Measurements from ENCODE around the gene SND1.

SND1 gene

DNA sequence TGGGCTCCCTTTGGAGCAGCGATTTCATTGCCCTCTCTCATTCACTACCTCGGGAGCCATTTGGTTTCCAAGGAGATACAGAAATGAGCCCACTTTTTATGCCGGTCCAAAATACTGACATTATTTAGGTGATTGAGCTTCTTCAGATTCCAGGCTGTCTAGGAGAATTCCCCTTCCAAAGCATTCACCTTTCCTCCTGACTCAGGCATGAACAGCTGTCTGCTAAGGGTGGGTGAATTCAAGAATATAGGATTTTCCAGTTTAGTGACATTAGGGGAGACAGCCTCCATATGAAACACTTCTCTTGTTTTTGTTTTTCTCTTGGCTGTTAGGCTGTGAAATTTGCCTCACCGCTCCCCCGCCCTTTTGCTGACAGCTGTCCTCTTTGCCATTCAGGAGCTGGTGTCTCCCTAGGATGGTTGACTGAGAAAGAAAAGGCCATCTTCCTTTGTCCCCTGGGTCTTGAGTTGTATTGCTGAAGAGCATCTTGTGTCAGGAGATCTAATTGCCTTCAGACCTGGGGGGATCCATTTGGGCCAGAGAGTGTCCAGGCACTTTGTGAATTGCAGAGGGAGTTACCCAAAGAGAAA is 322.5 kb downstream of the SND1 start:
- no peak for DNase-seq

DNA sequence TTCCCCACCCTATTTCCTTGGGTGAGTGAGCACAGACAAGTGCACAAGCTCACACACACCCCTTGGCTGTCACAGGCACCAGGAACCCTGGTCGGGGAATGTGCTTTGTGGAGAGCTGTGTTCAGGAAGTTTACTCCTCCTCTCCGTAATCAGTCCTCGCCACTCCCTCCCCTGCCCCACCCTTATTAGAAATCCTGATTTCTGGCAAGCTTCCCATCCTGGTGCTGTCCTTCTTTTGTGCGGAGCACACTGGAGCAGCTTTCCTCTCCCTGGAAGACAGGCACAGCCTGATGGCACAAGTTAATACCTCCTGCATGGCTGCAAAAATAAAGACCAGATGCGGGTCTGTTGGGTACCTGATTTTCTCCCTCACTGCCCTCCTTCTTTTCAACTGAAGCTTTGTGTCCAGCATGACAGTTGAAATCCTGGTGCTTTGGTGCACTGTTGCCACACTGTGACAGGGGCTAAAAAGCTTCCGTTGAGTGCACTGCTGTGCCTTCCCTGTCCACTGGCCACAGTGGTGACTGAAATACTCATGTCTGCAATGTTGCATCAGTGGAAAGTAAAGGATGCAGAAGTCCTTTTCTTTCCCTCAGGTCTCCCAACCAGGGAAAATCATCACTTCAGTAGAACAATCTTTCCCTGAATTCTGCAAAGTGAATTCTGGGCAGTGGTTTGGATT is 324.2 kb downstream of the SND1 start:
- DNase-seq: no peak

DNA sequence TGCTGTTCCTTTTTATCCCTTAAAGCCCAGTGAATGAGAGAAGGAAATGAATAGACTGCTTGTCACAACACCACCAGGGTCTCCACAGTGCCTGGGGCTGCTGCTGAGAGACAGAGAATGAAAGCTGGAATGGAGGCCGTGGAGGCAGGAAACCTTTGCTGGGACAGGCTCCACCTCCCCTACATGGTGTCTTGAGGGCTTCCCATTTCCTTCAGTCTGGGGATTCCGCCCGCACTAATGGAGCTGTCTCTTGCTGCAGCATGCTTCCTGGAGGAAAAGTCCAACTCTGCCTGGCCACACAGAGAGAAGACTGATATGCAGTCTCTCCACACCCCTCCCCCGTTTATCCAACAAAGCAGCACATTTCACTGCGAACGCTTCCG is 324.7 kb downstream of the SND1 start:
- DNase-seq: no peak

DNA sequence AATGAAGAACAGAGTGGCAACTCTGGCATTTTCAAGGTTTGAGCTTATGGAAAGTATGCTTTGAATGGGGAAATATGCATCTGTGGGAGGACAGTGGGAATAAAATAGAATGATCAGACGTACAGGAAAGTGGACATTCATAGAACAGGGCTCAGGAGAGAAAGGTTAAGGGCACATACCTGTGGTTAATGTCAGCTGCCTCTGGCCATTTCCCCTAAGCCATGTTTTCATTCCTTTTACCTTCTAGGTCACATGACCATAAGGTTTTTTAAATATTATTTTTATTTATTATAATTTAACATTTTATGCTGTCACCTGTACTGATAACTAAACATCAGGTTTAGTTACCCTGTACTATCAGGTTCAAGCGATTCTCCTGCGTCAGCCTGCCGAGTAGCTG is 326.4 kb downstream of the SND1 start:
- DNase-seq: no peak

DNA sequence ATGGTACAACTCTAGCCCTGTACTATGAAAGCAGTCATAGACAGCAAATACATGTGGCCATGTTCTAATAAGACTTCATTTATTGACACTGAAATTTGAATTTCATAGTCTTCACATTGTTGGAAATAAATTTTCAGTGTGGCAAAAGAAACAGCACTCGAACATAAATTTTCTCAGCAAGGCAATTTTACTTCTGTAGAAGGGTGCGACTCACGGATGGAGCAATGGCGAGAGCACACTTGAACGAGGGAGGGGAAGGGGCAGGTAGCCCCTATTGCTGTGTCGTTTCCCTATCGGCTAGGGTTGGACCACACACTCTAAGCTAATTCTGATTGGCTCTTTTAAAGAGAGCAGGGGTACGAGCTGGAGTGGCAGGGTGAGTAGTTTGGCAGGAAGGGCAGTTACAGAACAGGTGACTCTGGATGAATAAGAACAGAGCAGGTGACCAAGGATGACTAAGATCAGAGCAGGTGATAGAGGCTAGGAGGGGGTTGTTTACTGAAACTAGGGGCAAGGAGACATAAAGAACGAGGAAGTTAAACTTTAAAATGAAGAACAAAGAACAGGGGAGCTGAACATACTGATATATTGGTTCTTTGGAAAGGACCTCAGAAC is 327.2 kb downstream of the SND1 start:
- DNase-seq: no peak

DNA sequence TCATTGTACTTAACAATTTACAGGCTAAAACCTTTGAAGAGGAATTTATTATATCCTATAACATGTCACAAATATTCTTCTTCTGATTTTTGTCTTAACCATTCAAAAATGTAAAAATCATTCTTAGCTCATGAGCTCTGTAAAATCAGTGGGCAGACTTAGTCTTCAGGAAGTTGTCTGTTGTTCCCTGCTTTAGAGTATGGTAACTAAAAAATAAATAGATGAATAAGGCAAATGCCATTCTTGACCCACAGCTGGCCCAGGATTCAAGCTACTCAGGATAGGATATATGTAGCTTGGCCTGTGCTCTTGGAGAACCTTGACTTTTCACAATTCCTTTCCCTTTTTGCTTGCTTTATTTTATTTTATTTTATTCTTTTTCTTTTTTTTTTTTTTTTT is 327.7 kb downstream of the SND1 start:
- DNase-seq: no peak

DNA sequence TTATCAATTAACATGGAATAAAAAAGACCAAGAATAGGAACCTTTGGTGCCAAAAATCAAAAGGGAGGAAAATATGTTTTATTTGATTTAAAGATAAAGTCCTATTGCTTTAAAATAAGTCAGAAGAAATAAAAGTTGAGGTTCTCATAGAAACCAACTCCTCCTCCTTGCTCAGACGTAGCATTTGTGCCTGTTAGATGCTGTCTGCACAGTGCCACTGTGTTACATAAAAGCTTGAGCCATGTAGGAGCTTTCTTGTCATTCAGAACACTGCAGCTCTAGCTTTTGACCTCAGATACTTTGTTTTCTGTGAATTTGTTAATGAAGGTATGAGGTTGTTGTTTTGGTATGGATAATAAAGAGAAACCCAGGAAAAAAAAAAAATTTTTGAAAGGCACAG is 328.9 kb downstream of the SND1 start:
- no peak for DNase-seq

DNA sequence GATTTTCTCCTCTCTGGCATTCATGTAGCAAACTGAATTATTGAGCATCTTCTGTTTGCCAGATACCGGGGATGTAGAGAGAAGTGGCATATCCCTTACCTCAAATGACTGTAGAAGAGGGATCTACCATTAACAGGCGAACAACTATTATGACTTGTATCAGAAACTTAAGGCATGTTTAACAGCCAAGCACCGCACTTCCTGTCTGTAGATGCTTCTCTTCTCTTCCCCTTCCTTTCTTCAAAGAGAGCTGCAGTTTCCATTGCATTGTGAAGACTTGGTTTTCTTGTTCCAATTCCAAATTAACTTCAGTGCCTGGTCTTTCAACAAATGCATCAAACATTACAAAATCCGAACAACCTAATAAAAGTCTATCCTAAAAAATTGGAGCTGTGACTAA is 330.0 kb downstream of the SND1 start:
- DNase-seq: no peak

DNA sequence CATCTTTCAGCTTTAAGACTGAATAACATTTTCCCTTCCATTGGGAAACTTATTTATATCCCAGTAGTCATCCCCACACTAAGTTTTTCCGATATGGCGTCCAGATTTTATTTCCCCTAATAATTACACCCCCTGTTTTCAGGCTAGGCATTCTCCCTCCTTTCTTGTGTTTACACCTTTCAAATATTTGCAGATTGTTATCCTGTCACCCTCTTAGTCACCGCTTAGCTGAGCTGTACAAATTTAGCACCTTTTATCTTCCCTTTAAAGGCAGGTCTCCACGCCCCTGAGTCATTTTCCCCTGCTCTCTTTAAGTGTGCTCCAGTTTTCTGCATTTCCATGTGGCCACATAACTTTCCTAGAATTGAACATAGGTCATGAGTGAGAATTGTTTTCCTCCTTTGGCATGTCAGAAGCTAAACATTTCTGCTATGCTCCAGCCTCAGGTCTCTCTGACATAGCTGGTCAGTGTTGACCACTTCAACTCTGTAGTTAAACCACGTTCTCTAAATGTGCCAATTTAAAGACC is 331.9 kb downstream of the SND1 start:
- DNase-seq: no peak

DNA sequence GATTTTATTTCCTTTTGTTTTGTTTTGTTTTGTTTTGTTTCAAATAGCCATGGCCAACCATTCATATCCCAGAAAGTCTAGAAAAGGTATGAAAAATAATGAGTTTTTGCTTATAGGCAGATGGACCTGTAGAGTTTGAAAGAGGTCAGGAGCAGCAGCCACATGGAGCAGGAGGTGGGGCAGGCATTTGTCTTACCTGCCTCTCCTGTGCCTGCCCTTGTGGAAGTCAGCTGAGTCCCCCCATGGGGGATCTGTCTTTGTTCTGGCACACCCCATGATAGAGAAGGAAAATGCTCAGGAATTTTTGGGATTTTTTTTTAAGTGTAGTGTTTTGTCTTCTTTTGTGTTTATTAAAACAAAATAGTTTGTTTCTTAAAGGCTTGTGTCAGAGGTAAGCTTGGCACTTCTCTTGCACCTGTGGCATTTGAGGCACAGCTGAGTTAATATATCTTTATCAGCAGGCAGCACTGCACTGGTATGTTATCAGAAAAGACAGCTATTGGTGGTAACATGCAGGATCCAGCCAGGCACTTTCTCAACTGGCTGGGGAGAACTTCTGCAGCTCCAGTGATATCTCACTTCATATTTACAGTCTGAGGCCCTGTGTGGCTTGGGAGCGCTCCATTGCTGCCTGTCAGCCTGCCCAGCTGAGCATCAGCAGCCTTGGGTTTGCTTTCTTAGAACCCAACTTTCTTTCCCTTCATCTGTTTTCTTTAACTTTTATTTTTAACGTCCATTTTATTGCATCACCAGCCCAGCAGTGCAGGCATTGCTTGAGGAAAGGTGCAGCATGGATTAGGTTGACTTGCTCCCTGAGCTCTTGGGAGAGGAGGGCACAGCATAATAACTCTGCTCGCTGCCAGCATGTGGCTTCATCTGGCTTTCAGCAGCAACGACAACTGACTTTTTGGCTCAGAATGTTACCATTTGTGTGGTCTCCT is 334.9 kb downstream of the SND1 start:
- no peak for DNase-seq

DNA sequence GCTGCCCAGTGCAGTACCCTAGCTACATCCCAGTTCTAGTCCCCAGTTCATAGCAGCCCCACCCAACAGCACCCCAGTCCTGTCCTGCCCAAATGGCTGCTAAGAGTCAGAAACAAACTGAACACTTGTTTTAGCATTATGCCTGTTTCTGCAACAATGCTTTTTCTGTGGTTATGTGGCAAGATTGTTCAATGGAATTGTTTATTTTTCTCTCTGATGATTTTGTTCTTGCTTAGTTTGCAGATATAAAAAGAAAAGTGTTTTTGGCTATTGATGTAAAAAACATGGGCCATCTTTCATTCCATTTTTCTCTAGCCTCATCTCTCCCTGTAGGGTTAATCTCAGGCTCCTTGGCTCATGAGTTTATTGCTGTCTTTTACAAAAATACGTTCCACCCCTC is 336.8 kb downstream of the SND1 start:
- DNase-seq: no peak

DNA sequence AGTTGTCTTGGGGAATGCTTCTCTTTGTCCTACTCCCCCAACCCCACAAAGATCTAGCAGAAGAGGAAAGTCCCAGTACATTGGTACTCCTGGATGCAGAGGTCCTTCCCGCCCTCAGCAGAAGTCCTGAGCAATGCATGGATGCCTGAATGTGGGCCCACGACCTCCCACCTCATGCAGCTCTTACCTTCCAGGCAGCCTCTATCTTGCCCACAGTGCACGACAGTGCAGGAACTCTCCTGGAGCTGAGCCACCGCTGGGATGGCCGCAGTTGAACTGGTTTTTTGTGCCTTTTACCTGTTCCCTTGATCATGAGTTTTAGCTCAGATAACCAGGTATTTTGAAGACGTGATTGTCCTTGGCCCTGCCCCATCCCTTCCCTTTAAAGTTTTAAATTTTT is 341.3 kb downstream of the SND1 start:
- DNase-seq: no peak

DNA sequence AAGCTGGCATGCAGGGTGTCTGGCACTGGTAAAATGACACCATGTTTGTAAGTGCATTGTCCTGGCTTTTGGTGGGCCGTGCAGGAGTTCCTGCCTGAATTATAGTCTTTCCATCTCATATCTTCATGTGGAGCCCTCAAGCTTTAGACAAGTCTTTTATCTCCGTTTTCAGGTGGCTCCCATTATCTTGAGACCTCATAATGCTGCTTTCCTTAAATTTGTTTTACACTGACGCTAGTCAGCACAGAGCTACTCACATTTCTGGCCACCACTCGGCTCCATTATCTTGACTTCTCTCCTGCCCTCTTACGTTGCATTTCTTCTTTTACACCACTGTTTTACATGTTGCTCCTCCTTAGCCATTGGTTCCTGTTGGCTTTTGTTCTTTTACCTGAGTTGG is 342.0 kb downstream of the SND1 start:
- DNase-seq: no peak

DNA sequence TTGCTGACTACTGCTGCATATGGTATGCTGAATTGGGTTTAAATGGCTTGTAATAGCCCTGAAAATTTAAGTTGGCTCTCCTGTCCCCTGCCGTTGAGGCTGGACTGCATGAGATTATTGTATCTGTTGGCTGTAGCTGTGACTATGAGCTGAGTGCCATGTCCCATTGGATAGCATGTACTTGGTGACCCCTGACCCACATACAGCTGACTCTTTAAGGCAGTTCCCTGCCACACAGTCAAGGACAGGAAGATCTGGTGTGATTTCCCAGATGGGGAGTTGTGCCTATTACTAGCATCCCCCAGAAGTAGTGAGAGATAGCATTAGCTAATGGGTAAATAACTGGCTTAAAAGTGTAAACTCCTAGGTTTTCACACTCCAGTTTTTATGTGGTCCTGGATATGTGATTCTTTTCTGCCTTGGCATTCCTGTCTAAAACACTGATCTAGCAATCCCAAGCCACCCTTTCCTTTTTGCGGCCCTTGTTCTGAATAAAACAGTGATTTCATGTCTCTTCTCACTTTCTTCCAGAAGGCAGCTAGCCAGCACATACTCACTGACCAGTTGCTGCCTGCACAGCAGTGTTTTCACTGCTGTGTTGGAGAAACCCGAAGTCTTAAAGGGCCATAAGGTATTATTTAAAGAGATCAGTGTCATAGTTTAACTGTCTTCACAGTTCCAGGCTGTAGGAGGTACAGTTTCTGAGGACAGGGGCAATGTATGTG is 343.3 kb downstream of the SND1 start:
- DNase-seq: no peak

DNA sequence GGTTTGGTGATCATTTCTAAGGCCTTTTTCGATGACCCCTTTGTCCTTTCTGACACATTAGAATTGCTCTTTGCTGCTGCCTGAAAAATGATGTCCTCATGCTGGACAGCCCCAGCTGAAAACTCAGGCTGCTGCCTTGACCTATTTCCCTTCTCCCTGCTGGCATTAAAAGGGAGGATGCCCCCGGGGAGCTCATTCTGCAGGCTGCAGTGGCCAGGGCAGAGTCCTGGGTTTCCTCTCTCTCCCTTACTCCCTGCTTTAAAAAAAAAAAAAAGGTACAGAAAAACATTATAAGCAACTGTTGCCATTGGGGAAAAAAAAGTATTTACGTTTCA is 343.9 kb downstream of the SND1 start:
- DNase-seq: no peak

DNA sequence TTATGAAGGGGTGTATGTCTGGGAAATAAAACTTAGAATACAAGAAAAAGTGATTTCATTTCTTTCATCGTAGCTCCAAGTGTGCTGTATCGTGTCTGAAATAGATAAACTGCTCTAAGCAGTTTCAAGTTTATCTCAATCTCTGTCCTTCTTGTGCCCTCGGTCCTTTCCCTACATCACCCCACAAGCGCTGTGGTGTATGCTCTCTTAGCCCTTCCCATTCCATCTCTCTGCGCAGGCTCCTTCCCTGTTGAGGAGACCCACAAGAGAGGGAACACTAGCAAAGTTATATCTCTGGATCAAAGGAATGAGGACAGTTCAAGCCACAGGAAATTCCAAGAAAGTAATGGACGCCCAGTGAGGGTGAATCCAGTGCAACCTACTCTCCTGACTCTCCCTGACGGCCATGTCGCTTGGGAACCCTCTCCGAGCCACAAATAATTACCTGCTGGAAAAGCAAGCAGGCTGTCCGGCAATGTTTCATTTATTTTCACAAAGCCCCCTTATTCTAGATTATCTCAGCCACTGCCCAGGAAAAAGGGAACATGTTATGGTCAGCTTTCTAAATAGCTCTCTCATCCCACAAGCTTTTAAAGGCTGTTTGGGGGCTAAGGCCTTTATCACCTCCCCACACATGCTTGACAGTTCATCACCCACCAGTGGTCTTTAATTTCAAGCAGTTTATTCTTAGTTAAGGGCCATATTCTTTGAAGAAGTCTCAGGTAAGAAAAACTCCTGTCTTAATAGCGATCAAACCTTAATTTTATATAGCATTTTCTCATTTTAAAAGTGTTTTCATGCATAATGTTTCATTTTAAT is 344.5 kb downstream of the SND1 start:
- DNase-seq: no peak

DNA sequence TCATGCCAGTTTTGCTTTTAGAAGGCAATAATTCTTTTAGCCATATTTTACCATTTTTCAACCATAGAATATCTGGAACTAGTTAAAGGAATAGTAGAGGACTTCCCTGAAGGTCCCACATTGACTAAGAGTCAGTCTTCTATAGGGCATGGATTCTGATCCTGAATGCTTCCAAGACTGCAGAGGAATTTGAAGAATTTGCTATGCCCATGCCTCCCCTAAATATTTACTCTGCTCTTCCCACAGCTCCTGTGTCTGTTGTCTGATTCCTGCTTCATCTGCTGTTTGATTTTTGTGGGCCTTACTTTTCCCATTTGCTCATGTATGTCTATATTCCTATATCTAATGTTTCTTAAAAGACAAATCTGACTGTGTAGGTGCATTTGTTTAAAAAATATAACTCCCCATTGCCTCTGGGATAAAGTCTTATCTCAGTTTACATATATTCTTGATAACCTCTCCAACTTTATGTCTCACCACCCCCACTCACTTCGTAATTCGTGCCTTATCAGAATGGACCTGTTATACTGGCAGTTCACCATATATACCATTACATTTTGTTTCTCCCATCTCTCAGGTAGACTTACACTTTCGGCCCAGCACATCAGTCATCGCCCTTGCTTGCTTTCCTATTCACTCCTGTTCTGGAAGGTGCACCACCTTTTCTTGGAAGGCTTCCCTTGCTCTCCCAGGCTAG is 345.4 kb downstream of the SND1 start:
- DNase-seq: no peak

DNA sequence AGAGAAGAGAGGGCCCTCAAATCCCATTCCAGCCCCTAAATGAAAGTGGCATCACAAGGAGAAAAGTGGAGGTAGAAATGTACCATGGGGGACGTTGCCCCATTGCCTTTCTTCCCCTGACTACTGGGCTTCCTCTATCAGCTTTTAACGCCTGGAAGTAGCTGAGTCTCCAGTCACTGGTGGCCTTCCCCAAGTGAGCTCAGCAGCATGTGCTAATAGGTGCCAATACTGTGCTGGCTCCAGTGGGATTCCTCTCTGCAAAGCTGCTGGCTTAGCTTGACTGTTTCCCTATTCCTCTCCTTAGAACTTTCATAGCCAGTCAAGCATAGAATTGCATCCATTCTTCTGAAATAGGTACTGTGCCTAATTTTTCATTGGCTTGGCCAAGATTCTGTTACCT is 346.7 kb downstream of the SND1 start:
- no peak for DNase-seq

DNA sequence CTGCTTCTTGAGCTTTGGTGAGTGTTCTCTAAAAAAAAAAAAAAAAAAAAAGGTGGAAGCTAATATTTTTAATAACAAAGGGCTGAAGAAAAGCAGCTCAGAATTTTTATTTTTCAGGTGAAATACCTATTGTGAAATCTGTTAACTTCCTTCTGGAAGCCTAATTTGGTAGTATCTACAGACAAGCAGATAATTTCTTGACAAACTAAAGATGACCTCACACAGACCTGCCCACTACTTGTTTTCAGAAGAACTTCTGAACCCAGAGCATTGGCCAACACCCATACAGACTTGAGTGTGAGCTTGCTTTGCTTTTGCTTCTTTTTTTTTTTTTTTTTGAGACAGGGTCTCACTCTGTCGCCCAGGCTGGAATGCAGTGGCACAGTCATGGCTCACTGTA is 348.1 kb downstream of the SND1 start:
- DNase-seq: no peak

DNA sequence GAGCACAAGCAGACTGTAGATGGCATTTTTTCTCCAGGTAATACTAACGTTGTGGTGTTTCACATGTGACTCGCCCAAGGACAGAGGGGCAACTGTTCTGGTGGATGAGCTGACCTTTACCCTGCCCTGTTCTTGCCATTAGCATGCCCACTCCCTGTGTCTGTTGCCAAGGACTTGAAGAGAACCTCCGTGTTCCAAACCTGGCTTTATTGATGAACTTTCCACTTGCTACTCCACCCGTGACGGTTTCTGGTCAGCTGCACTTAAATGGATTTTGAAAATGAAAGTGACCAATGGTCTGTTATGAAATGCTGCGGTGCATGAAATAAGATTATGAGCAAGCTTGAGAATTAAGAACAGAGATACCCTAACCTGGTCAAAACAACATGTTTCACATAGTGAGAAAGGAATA is 348.9 kb downstream of the SND1 start:
- DNase-seq: no peak

DNA sequence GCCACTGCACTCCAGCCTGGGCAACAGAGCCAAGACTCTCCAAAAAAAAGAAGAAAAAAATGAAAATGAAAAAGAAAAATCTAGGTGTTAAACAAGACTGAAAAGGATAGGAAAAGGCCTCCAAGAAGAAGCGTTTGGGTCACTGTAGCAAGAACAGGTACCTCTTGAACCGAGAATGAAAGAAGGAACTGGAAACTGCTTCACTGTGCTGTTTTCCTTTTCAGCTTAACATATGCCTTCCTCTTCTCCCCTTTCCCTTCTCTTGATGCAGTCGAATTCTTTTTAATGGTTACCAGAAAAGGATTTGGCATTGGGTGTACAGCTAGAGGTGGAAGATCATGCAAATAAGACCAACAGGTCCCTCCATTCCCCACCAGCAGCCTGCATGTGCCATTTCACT is 351.2 kb downstream of the SND1 start:
- no peak for DNase-seq

All from effector CD8-positive, alpha-beta T cell (primary cell).